OCI-LY1 (cell line): ENCODE results near the gene AAMDC.

Source experiments
- H2AFZ ChIP-seq: fragments of 200-600 bp; sonication (generic), shearing (Covaris generic); 2 replicates; pipeline ENCODE4 v1.6.0; 2014; ENCODE audit warnings: antibody characterized with exemption, mild to moderate bottlenecking, low read length
- H3F3A ChIP-seq: fragments of 200-600 bp; sonication (generic), shearing (Covaris generic); 2 replicates; pipeline ENCODE4 v1.6.0; 2014; ENCODE audit warnings: mild to moderate bottlenecking, antibody characterized with exemption, low read length, moderate library complexity; ENCODE audit not compliant: insufficient read depth
- H3K27ac ChIP-seq: fragments of 200-600 bp; sonication (generic); 2 replicates; pipeline ENCODE4 v1.5.1; 2014; ENCODE audit warnings: low read length, mixed run types, mild to moderate bottlenecking, low read depth; ENCODE audit not compliant: poor library complexity, severe bottlenecking
- H3K27me3 ChIP-seq: fragments of 200-600 bp; sonication (generic); 2 replicates; pipeline ENCODE4 v1.6.0; 2014; ENCODE audit warnings: antibody characterized with exemption, mild to moderate bottlenecking, low read length, moderate library complexity; ENCODE audit not compliant: insufficient read depth
- H3K36me3 ChIP-seq: fragments of 200-600 bp; sonication (generic); 2 replicates; pipeline ENCODE4 v1.6.1; 2014; ENCODE audit warnings: mild to moderate bottlenecking, antibody characterized with exemption, low read length, moderate library complexity, mixed read lengths; ENCODE audit not compliant: insufficient read depth
- H3K4me1 ChIP-seq: fragments of 200-600 bp; sonication (generic); 2 replicates; pipeline ENCODE4 v1.5.1; 2014; ENCODE audit warnings: mild to moderate bottlenecking, low read length, moderate library complexity; ENCODE audit not compliant: insufficient read depth, severe bottlenecking
- H3K4me2 ChIP-seq: fragments of 200-600 bp; sonication (generic), shearing (Covaris generic); 2 replicates; pipeline ENCODE4 v1.6.1; 2014; ENCODE audit warnings: low read length
- H3K4me3 ChIP-seq: fragments of 200-600 bp; sonication (generic); 2 replicates; pipeline ENCODE4 v1.5.1; 2014; ENCODE audit warnings: low read length, low read depth, mild to moderate bottlenecking, mixed read lengths; ENCODE audit not compliant: poor library complexity, severe bottlenecking
- H3K79me2 ChIP-seq: fragments of 200-600 bp; shearing (Covaris generic); 2 replicates; pipeline ENCODE4 v1.6.1; 2016; ENCODE audit warnings: mixed run types, low read length, mixed read lengths; ENCODE audit not compliant: insufficient read depth
- H3K9ac ChIP-seq: fragments of 200-600 bp; sonication (generic), shearing (Covaris generic); 2 replicates; pipeline ENCODE4 v1.6.1; 2014; ENCODE audit warnings: mild to moderate bottlenecking, low read length, mixed read lengths
- H3K9me2 ChIP-seq: fragments of 200-600 bp; sonication (generic), shearing (Covaris generic); 2 replicates; pipeline ENCODE4 v1.6.1; 2014; ENCODE audit warnings: low read depth, mild to moderate bottlenecking, low read length, mixed read lengths
- H3K9me3 ChIP-seq: fragments of 200-600 bp; shearing (Covaris generic); 2 replicates; pipeline ENCODE4 v1.6.1; 2014; ENCODE audit warnings: low read length, mixed read lengths
- H4K20me1 ChIP-seq: fragments of 200-600 bp; sonication (generic), shearing (Covaris generic); 2 replicates; pipeline ENCODE4 v1.6.0; 2016; ENCODE audit warnings: mild to moderate bottlenecking, low read length; ENCODE audit not compliant: insufficient read depth
- EZH2 ChIP-seq: fragments of 200-600 bp; sonication (generic), shearing (Covaris generic); IDR thresholded peaks from 2 replicates; pipeline ENCODE4 v1.8.0; 2017; ENCODE audit warnings: borderline replicate concordance, mixed run types, mild to moderate bottlenecking, antibody characterized with exemption, low read length, moderate library complexity, mixed read lengths
- TF ChIP-seq, protein P1 (sequence below): fragments of 200-600 bp; sonication (generic), shearing (Covaris generic); IDR thresholded peaks from 2 replicates; pipeline ENCODE4 v1.5.1; 2017; ENCODE audit warnings: mild to moderate bottlenecking, antibody characterized with exemption, low read length, moderate library complexity, mixed read lengths

Gene AAMDC

DNA sequence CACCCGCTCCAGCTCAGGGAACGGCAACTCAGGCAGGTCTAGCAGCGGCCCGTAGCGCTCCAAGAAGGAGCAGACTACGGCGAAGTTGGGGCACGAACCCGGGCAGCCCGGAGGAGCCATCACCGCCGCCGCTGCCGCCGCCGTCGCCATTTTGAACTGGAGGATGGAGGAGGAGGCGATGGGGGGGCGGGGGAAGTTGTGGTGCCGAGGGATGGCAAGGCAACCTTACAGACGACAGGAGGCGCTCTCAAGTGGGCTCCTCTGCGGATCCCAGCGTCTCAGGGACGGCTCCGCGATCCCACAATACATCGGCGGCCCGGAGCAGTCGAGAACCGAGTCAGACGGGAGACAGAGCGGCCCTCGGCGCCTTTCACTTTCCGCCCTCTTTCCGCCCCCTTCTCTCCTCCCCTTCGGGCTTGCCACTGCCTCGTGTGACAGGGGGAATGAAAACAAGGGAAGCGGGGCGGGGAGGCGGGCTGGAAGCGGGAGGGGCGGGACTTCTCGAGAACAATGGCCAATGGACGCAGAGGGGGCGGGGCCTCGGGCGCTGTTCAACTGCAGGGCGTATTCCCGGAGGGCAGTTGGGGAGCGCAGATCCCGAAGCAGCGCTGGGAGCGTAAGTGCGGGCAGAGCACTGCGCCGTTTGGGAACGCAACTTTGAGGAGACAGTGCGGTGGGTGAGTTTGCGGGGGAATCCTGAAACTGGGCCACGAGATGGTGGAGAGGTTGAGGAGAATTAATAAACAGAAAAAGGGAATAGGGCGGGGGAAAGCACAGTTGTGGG, at the start of gene AAMDC, which contains the start of gene RSF1:
Gene AAMDC (plus strand): TSS at position 580 of the 784 bp plus-strand sequence. CDS start 21,353 bp downstream, outside the sequence.
Gene RSF1 (minus strand): TSS at position 158 of the 784 bp plus-strand sequence. CDS start 8 bp downstream, at position 150.
- peaks cover 35% of the 10 kb centered on the region for H3K79me2 ChIP-seq
- H3K27ac ChIP-seq = peak within 1 kb of the TSS; percentile 88
- TF ChIP-seq, protein P1, sequence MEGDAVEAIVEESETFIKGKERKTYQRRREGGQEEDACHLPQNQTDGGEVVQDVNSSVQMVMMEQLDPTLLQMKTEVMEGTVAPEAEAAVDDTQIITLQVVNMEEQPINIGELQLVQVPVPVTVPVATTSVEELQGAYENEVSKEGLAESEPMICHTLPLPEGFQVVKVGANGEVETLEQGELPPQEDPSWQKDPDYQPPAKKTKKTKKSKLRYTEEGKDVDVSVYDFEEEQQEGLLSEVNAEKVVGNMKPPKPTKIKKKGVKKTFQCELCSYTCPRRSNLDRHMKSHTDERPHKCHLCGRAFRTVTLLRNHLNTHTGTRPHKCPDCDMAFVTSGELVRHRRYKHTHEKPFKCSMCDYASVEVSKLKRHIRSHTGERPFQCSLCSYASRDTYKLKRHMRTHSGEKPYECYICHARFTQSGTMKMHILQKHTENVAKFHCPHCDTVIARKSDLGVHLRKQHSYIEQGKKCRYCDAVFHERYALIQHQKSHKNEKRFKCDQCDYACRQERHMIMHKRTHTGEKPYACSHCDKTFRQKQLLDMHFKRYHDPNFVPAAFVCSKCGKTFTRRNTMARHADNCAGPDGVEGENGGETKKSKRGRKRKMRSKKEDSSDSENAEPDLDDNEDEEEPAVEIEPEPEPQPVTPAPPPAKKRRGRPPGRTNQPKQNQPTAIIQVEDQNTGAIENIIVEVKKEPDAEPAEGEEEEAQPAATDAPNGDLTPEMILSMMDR = peak; percentile 54
- TF ChIP-seq EZH2 = no peak
- H4K20me1 ChIP-seq = no peaks in the 10 kb centered on the region
- peaks cover 19% of the 10 kb centered on the region for H3K36me3 ChIP-seq
- peak within 1 kb of the TSS; percentile 84 for H3K4me3 ChIP-seq
- H3K4me2 ChIP-seq = peak within 1 kb of the TSS; percentile 96
- peaks cover 3% of the 10 kb centered on the region for H3K9me3 ChIP-seq
- peaks cover 17% of the 10 kb centered on the region for H3K4me1 ChIP-seq
- 0 out of 2 replicates have a peak, but pooled peaks cover 4% of the 10 kb centered on the region for H3F3A ChIP-seq
- H3K9ac ChIP-seq = peak within 1 kb of the TSS; percentile 85
- no peaks in the 10 kb centered on the region for H3K27me3 ChIP-seq
- no peaks in the 10 kb centered on the region for H3K9me2 ChIP-seq
- peak within 1 kb of the TSS; percentile 32; the same call in 1 of the 2 replicates for H2AFZ ChIP-seq

GRCh38 chr11:77775936-77776335, 45.0 kb upstream of the AAMDC start:
- TF ChIP-seq, protein P1 = no peak
- no peak for TF ChIP-seq EZH2
- H3F3A ChIP-seq = no peaks in the 10 kb centered on the region
- H3K4me3 ChIP-seq = no peak overlapping the region
- no peaks in the 10 kb centered on the region for H3K4me1 ChIP-seq
- no peaks in the 10 kb centered on the region for H3K9me3 ChIP-seq
- no peaks in the 10 kb centered on the region for H3K9me2 ChIP-seq
- no peaks in the 10 kb centered on the region for H3K27me3 ChIP-seq
- H3K9ac ChIP-seq = no peak overlapping the region
- H3K79me2 ChIP-seq = peaks cover 54% of the 10 kb centered on the region
- H4K20me1 ChIP-seq = no peaks in the 10 kb centered on the region
- H3K4me2 ChIP-seq = no peak overlapping the region
- H3K27ac ChIP-seq = no peak overlapping the region
- no peak overlapping the region for H2AFZ ChIP-seq
- H3K36me3 ChIP-seq = peaks cover 6% of the 10 kb centered on the region; the same call in 1 of the 2 replicates

- H3K4me1 ChIP-seq = no peaks in the 10 kb centered on the region
- H4K20me1 ChIP-seq = no peaks in the 10 kb centered on the region
- no peak overlapping the region for H3K4me2 ChIP-seq
- no peak overlapping the region for H3K9ac ChIP-seq
- H3K27me3 ChIP-seq = no peaks in the 10 kb centered on the region
- peaks cover 6% of the 10 kb centered on the region; the same call in 1 of the 2 replicates for H3K36me3 ChIP-seq
- no peak for TF ChIP-seq EZH2
- TF ChIP-seq, protein P1 = peak; percentile 53; the same call in 1 of the 2 replicates
- no peak overlapping the region for H2AFZ ChIP-seq
- H3K79me2 ChIP-seq = peaks cover 53% of the 10 kb centered on the region
- no peak overlapping the region for H3K27ac ChIP-seq
- H3K9me2 ChIP-seq = no peaks in the 10 kb centered on the region
- H3K9me3 ChIP-seq = no peaks in the 10 kb centered on the region
- no peak overlapping the region for H3K4me3 ChIP-seq
- no peaks in the 10 kb centered on the region for H3F3A ChIP-seq
Observed at GRCh38 chr11:77776455-77776854, 44.5 kb upstream of the AAMDC start.
